Measurements from ENCODE around the gene RHEBL1.

Gene RHEBL1

DNA sequence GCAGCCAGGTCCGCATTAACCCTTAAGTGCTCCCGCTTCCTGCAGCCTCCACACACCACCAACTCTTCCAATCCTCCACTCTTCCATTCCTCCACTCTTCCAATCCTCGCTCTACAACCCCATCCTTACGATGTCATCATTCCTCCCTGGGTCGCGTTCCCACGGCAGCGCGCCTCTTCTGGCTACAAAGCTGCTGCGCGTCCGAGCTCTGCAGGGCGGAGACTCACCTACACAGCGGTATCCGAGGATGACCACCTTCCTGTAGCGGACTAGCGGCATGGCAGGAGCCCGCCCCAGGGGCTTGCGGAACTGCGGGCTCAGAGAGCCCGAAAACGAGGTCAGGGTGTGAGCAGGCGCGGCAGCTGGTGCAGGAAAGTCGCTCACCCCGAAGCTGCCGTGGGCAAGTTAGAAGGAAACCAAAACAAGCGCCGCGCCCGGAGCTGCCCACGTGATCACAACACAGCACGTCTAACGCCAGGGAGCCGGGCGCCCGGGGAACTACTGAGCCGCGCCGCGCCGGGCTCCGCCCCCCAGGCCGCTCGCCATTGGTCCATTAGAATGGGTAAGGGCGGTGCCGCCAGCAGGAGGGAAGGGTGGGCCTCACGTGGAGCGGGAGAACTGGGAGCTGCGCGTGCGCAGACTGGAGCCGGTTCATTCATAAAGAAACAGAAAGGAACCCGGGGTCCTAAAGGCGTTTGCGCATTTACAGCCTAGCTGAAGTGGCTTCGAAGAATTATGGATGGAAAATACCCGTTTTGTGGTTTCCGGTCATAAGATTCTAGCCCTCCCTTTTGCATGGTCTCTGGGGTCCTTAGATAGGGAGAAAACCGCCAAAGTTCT lies at the start of gene RHEBL1:
Gene RHEBL1, minus strand, starts transcription at position 473 of the 840 bp plus-strand sequence. Its CDS starts 194 bp downstream, at position 279.
- peak; percentile 98 for DNase-seq

GRCh38 chr12:49111206-49111605 lies 41.4 kb upstream of the RHEBL1 start:
- DNase-seq = no peak

DNA sequence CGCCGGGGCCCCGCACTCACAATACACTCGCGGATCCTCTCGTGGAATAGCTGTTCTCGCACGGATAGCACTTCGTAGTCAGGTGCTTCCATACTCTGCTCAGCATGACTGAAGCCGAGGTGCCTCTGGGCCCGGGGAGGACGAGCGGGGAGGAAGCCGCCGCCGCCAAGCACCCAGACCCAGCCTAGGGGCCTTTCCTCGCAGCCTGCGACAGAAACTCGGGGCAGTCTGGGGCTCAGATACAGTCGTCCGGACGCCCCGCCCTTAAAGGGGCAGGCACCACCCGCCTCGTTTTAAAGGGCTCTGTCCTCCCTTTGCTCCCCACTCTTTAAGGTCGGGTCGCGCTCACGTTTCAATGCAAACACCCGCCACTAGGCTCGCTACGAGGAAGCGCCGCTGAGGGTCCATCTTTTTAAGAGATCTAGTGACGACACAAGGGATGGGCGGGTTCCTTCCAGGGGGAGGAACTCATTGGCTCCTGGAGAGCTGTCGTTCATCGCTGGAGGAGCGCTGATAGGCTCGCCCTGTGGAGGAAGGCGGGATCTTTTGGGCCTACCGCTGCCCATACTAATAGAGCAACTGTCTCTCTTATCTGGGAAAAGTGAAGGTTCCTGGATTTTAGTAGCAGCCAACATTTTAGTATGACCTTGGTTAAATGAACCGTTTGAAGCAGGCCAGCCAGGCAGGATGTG lies 40.8 kb upstream of the RHEBL1 start, which contains the start of gene LMBR1L:
Gene LMBR1L, minus strand, starts transcription at position 384 of the 692 bp plus-strand sequence. Its CDS starts 292 bp downstream, at position 92.
- DNase-seq = peak; percentile 99

- peak; percentile 63 for DNase-seq
Observed at GRCh38 chr12:49109641-49110463, 40.1 kb upstream of the RHEBL1 start.

- peak; percentile 46 for DNase-seq
Observed at GRCh38 chr12:49108958-49109404, 39.2 kb upstream of the RHEBL1 start.

DNA sequence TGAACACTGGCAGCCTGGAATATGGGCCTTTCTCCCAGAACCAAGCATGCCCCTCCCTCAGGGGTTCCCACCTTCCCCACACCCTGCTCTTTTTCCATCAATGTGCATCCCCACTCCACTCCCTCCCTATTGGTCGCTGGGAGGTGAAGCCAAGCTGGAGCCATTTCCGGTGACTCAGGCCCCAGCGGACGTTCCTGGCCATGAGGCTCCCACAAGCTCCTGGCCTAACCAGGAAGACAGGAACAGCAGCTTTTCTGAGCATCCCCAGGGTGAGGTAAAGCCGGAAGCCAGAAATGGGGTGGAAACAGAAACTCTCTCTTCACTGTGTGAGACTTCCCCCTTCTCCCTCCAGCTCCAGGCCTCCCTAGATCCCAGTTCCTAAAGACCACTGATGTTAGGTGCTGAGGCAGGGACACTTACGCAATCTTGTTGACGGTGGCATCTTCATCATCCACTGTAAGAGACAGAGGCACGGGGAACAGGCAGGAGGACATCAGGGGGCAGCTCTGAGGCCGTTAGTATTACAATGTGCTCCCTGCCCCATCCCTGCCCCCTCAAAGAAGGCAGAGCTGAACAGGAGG lies 35.8 kb upstream of the RHEBL1 start:
- DNase-seq = no peak

DNA sequence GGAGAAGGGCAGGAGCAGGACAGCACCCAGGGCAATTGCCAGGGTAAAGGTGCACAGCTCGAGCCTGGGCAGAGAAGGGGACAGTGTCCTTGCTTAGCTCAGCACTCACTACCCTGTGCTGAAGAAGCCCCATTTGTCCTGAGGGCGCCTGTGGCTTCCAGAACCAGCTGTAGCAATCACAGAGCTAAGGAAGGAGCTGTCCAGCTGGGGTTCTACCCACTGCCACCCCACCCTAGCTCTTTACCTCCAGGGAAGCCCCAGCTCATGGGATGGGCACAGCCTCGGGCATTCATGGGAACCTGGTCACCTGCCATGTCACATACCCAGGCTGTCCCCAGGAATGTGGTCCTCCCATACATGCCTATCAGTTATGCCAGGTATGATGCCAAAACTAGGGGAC lies 35.0 kb upstream of the RHEBL1 start:
- DNase-seq = no peak

GRCh38 chr12:49100380-49100779 lies 30.6 kb upstream of the RHEBL1 start:
- no peak for DNase-seq

- DNase-seq = no peak
Observed at GRCh38 chr12:49098703-49099102, 28.9 kb upstream of the RHEBL1 start.

DNA sequence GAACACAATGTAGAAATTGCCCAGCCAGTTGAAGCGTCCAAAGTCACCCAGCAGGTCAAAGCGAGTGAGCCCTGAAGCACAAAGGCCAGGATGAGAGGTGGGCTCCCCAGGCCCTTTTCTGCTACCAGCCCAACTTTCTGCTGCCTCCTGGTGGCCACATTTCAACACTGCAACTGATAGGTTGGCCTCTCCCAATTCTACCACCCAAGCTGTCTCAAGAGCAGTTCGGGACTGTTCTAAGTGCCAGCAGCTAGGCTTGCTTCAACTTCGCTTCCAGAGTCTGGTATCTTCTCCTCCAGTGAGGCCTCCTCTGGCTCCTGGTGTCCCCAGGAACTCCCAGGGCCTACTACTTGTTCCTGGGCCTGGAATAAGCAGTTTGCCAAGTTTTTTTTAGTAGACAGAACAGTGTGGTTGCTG lies 28.3 kb upstream of the RHEBL1 start:
- peak; percentile 51 for DNase-seq

GRCh38 chr12:49097381-49097780 lies 27.6 kb upstream of the RHEBL1 start:
- DNase-seq = no peak

GRCh38 chr12:49094975-49095365 lies 25.2 kb upstream of the RHEBL1 start:
- DNase-seq = no peak

GRCh38 chr12:49094160-49094974 lies 24.6 kb upstream of the RHEBL1 start, which contains the start of gene DHH:
Gene DHH (minus strand): TSS chr12:49094801. CDS start chr12:49094512, 289 bp downstream.
- DNase-seq = peak; percentile 54

GRCh38 chr12:49093792-49094159 lies 24.0 kb upstream of the RHEBL1 start:
- peak; percentile 49 for DNase-seq

GRCh38 chr12:49092816-49093406 lies 23.1 kb upstream of the RHEBL1 start:
- no peak for DNase-seq

GRCh38 chr12:49092086-49092815 lies 22.5 kb upstream of the RHEBL1 start:
- DNase-seq = peak; percentile 57

- no peak for DNase-seq
Observed at GRCh38 chr12:49091836-49092085, 22.0 kb upstream of the RHEBL1 start.

DNA sequence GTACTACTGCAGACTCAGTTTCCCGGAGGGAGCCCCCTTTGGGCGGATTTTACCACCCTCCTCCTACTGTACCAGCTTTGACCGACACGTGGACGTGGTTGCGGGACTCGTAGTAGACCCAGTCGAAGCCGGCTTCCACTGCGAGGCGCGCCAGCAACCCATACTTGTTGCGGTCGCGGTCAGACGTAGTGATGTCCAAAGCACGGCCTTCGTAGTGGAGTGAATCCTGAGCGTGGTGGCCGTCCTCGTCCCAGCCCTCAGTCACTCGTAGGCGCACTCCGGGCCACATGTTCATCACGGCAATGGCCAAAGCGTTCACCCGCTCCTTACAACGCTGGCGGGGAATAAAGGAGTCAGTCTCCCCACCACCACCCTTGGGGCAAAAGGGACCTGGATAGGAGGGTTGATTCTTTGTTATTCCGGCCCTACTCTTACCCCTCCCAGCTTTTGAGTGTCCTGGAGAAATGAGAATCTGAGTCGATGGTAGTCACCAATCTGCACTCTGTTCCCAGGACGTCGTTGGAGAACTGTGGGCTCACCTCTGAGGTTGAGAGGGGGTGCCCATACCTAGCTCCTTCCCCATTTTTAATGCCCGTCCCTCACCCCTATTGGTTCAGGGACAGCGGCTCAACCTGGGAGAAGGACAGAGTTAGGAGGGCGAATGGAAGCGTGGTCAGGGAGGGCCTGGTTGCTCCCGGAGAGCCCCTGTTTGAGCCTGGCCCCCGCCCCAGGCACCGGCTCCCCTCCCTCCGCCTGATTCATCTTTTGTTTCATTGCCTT lies 21.5 kb upstream of the RHEBL1 start:
- DNase-seq = peak; percentile 43

GRCh38 chr12:49089821-49090773 lies 20.3 kb upstream of the RHEBL1 start:
- DNase-seq = peak; percentile 74
